ENCODE data around the gene CALD1. TPM values are rescaled to one million over a fixed set of nuclear protein-coding genes. Genes with fewer than 3 reads are reported as not detected.

Gene CALD1
- total RNA-seq, 1 experiment from 2014 or later = 107 TPM

DNA sequence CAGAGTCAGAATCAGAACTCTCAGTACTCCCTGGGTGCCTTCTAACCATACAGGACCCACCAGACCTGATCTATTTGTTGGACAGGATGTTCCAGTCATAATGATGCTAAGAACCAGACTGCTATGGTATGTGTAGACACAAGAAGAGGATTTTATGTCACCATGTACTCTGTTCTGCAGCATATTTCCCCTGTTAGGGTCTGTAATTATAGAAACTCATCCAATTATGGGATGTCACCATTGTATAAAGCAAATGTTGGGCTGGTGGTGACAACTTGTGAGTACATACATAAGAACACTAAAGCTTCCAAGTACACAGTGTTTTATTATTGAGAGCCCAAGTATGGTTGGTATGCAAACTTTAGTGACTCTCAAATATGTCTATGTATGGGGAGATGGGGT lies 139.8 kb downstream of the CALD1 start:
- peak overlapping the region in 1 of 3 experiments; percentile 41; a peak in 2 of 7 replicates for H3K27ac Mint-ChIP-seq
- DNase-seq = no peak
- no peak overlapping the region for H3K4ac ChIP-seq (ENCODE audit: low read depth, low read length)
- H2BK15ac ChIP-seq (ENCODE audit: low read depth, low read length) = no peak overlapping the region
- H3K4me1 Mint-ChIP-seq = no peaks in the 10 kb centered on the region; a peak in 1 of 4 replicates
- H3K18ac ChIP-seq (ENCODE audit: insufficient read length, low read depth, low read length) = no peak overlapping the region
- H3K27me3 ChIP-seq (ENCODE audit: insufficient read depth, low read length) = no peaks in the 10 kb centered on the region
- H4K91ac ChIP-seq (ENCODE audit: insufficient read length, low read depth, low read length) = no peak overlapping the region
- no peaks in the 10 kb centered on the region for H4K20me1 ChIP-seq (ENCODE audit: control insufficient read depth, insufficient read depth, insufficient read length)
- no peak overlapping the region for H3K56ac ChIP-seq (ENCODE audit: insufficient read length, low read depth, low read length)
- TF ChIP-seq, protein P1, sequence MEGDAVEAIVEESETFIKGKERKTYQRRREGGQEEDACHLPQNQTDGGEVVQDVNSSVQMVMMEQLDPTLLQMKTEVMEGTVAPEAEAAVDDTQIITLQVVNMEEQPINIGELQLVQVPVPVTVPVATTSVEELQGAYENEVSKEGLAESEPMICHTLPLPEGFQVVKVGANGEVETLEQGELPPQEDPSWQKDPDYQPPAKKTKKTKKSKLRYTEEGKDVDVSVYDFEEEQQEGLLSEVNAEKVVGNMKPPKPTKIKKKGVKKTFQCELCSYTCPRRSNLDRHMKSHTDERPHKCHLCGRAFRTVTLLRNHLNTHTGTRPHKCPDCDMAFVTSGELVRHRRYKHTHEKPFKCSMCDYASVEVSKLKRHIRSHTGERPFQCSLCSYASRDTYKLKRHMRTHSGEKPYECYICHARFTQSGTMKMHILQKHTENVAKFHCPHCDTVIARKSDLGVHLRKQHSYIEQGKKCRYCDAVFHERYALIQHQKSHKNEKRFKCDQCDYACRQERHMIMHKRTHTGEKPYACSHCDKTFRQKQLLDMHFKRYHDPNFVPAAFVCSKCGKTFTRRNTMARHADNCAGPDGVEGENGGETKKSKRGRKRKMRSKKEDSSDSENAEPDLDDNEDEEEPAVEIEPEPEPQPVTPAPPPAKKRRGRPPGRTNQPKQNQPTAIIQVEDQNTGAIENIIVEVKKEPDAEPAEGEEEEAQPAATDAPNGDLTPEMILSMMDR (conservative IDR thresholded peaks at IDR 0.05) = no peak
- no peak overlapping the region for H3K14ac ChIP-seq (ENCODE audit: insufficient read depth, low read length)
- no peak overlapping the region for H3K4me3 Mint-ChIP-seq
- no peaks in the 10 kb centered on the region for H3K79me2 ChIP-seq (ENCODE audit: insufficient read depth, low read length)
- H4K8ac ChIP-seq (replicated peaks; ENCODE audit: insufficient read length, low read depth, low read length) = no peak overlapping the region
- no peak overlapping the region for H3K27ac ChIP-seq (ENCODE audit: insufficient read length, low read depth, low read length)
- H2BK120ac ChIP-seq (ENCODE audit: low read depth, low read length, poor library complexity, severe bottlenecking) = no peak overlapping the region
- H3K36me3 Mint-ChIP-seq (ENCODE audit: insufficient read depth in 1 of 3, low read depth in 3 of 3) = peaks cover 0 to 4% (median 2%) of the 10 kb centered on the region in 3 experiments; a peak in 1 of 7 replicates
- H3K4me2 ChIP-seq (ENCODE audit: insufficient read depth, insufficient read length, low read length) = no peak overlapping the region
- H2BK5ac ChIP-seq (ENCODE audit: insufficient read length, low read length) = no peak overlapping the region
- no peak overlapping the region for H4K5ac ChIP-seq (ENCODE audit: insufficient read length, low read depth, low read length)
- peaks cover 3% of the 10 kb centered on the region for H3K79me1 ChIP-seq (ENCODE audit: insufficient read depth, low read depth, low read length, poor library complexity, severe bottlenecking)
- no peaks in the 10 kb centered on the region for H3K27me3 Mint-ChIP-seq (ENCODE audit: low read depth)
- no peak overlapping the region for H2AFZ ChIP-seq (ENCODE audit: low read length)
- H3K4me1 ChIP-seq (ENCODE audit: insufficient read depth, low read length) = no peaks in the 10 kb centered on the region
- no peak overlapping the region for H3T11ph ChIP-seq (ENCODE audit: low read length)
- H3K9me3 ChIP-seq (ENCODE audit: control insufficient read depth, low read depth, low read length) = no peaks in the 10 kb centered on the region
- no peaks in the 10 kb centered on the region for H3K9me3 Mint-ChIP-seq
- H3K23me2 ChIP-seq (ENCODE audit: insufficient read length, low read depth, low read length, poor library complexity, severe bottlenecking) = no peaks in the 10 kb centered on the region
- H2BK12ac ChIP-seq (ENCODE audit: insufficient read length, low read depth, low read length) = no peak overlapping the region
- H3K9ac ChIP-seq (ENCODE audit: extremely low read depth, insufficient read length, low read length) = no peak overlapping the region
- H2AK5ac ChIP-seq (ENCODE audit: insufficient read length, low read length) = no peak overlapping the region
- no peak overlapping the region for H2BK20ac ChIP-seq (ENCODE audit: low read depth, low read length, poor library complexity, severe bottlenecking)
- no peak overlapping the region for H3K23ac ChIP-seq (ENCODE audit: insufficient read length, low read depth, low read length)

Measured in H9 (cell line).